Mucosa of stomach (tissue), 1 donor: ENCODE measurements around the gene MACROH2A1.

ENCODE experiments used
- H3K27me3 ChIP-seq: one replicate; pipeline ENCODE4 v1.7.0; 2013; ENCODE audit warnings: mild to moderate bottlenecking, low read length; ENCODE audit not compliant: control insufficient read depth, insufficient read depth
- H3K36me3 ChIP-seq: one replicate; pipeline ENCODE4 v1.7.0; 2013; ENCODE audit warnings: low read length; ENCODE audit not compliant: control insufficient read depth, insufficient read depth
- H3K4me1 ChIP-seq: one replicate; pipeline ENCODE4 v1.7.0; 2013; ENCODE audit warnings: mild to moderate bottlenecking, low read length; ENCODE audit not compliant: control insufficient read depth, insufficient read depth
- H3K4me3 ChIP-seq: one replicate; pipeline ENCODE4 v1.7.0; 2013; ENCODE audit warnings: low read length
- H3K9ac ChIP-seq: one replicate; pipeline ENCODE4 v1.7.0; 2013; ENCODE audit warnings: mild to moderate bottlenecking, low read length, moderate library complexity
- H3K9me3 ChIP-seq: one replicate; pipeline ENCODE4 v1.7.0; 2013; ENCODE audit warnings: mild to moderate bottlenecking, low read length, moderate library complexity; ENCODE audit not compliant: control insufficient read depth
- donor health status: Pancreatic carcinoma.

Gene MACROH2A1

DNA sequence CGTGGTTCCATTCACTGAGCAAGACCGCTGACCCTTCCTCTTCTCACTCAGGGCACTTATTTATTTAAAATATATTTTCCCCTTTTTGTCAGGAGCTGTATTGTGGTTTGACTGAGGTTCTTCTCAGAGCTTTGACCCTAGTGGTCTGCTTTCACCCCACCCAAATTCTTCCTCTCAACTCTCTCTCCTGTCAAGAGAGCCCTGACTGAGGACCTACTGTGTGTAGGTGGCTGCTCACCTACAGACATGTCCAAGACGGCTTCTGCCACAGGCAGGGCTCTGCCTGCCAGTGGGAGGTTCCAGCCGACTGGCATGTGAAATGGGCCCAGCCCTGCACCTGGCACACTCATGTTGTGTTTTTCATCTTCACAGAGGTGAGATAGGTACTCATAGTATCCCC is 42.9 kb upstream of the MACROH2A1 start:
- no peaks in the 10 kb centered on the region for H3K27me3 ChIP-seq

DNA sequence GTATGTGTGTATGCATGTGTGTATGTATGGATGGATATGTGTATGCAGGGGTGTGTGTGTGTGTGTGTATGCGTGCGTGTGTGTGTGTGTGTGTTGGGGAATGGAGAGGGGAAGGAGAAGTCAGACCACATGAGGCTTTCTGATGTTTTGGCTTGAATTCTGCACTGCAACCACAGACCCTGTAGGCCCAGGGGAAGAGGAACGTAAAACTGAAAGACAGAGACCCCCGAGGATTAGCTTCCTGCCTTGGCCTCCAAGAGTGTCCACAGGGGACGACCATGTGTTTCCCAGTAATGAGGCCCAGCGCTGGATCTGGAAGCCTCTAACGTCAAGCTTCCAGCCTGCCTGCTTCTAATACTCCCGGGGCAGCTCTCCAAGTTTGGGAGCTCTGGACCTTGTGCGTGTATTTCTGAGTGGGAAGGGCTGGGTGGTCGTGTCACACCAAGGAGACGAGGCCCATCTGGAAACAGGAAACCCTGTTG is 42.4 kb upstream of the MACROH2A1 start:
- peaks cover 9% of the 10 kb centered on the region for H3K4me1 ChIP-seq
- no peak overlapping the region for H3K9ac ChIP-seq
- no peaks in the 10 kb centered on the region for H3K9me3 ChIP-seq
- no peaks in the 10 kb centered on the region for H3K36me3 ChIP-seq
- no peaks in the 10 kb centered on the region for H3K27me3 ChIP-seq
- no peak overlapping the region for H3K4me3 ChIP-seq

More for the DNA sequence above, 42.9 kb upstream of the MACROH2A1 start:
- peaks cover 9% of the 10 kb centered on the region for H3K4me1 ChIP-seq
- H3K36me3 ChIP-seq: no peaks in the 10 kb centered on the region
- H3K9ac ChIP-seq: no peak overlapping the region
- no peaks in the 10 kb centered on the region for H3K9me3 ChIP-seq
- no peak overlapping the region for H3K4me3 ChIP-seq

DNA sequence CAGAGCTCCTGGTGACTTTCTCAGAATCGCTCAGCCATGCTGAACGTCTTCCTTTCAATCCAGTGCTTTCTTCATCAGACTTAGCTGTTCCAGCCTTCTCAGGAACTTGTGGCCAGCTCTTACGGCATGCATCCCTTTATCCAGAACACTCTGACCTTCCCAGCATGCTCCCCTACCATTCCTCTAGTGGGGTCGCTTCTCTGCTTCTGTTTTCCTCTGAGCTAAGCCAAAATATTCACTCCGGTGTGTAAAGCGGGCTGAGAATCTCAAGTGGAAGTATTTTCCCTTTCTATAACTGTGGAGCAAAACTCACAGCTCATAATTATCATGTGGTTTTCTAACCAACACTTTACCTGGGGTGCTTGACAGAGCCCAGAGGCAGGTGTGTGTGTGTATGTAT is 41.9 kb upstream of the MACROH2A1 start:
- Histone ChIP-seq H3K9me3 (no peaks in the 10 kb centered on the region), H3K9ac (no peak overlapping the region), H3K27me3 (no peaks in the 10 kb centered on the region), H3K4me1 (peaks cover 9% of the 10 kb centered on the region), H3K36me3 (no peaks in the 10 kb centered on the region), H3K4me3 (no peak overlapping the region)

DNA sequence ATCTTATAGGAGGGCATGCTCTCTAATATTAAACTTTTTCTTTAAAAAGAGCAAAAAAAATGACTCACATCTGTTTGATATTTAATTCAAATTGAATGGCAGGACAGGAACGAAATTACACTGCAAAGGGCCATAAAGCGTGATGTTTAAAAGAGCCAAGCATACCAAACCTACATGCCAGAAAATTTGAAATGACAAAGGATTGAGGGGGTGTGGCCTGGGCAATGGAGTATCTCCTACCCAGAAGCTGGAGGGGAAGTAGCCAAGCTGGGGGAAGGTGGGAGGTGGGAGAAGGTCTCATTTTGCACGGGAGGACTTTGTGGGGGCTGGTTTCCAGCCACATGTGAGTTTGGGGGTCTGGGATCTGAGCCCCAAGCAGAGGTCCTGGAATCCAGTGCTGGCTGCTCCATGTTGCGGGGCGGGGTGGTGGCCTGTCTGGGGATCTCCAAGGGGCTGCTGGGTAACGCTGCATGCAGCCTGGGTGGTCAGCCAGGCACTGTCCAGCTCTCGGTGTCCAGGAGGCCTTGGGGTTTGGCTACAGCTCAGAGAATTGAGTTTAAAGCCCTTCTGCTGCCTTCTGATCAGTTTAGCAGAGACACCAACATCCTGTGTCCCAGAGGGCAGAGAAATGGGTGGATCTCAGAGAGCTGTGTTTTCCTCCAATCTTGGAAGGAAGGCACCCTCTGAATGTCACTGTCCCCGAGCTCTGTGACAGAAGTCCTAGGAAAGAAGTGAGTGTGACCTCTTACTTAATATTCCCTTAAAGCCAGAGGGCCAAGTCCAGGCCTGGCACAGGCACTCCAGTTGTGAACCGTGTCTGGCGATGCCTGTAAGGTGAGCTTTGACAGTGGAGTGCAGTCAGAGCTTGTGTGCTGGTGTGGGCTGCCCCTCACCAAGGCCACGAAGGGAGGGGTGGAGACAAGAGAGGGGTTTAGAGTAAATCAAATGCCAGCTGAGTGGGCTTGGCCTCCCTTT is 40.5 kb upstream of the MACROH2A1 start:
- H3K4me1 ChIP-seq: peaks cover 9% of the 10 kb centered on the region
- no peak overlapping the region for H3K4me3 ChIP-seq

DNA sequence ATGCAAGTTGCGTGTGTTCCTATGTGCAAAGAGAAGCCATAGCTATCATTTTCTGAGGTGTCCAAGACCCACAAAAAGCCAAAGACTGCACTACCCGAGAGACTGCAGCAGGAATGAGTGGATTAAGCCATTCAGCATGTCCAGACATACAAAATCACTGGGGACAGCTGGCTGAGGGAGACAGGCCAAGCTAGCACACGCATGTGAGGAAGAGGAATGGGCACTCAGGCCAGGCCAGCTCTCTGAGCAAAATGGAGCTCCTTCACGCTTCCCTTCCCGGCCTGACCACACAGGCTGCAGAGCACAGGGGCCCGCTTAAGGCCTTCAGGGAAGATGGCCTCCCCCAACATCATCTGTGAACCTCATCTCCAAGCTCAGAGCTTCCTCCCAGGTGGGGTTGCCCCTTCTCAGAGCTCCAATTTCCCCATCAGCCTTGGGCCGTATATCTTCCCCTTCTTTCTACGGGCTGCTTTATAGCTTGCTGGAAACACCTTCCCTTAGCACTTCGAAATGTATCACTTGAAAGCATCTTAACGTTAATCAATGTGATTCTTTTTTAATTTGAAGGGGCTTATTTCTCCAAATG is 39.7 kb upstream of the MACROH2A1 start:
- H3K9me3 ChIP-seq: no peaks in the 10 kb centered on the region
- no peak overlapping the region for H3K9ac ChIP-seq
- no peaks in the 10 kb centered on the region for H3K36me3 ChIP-seq
- H3K4me1 ChIP-seq: peaks cover 9% of the 10 kb centered on the region
- H3K27me3 ChIP-seq: no peaks in the 10 kb centered on the region
- H3K4me3 ChIP-seq: no peak overlapping the region

More for the DNA sequence above, 40.5 kb upstream of the MACROH2A1 start:
- H3K9me3 ChIP-seq: no peaks in the 10 kb centered on the region
- no peaks in the 10 kb centered on the region for H3K36me3 ChIP-seq
- H3K9ac ChIP-seq: no peak overlapping the region
- no peaks in the 10 kb centered on the region for H3K27me3 ChIP-seq

DNA sequence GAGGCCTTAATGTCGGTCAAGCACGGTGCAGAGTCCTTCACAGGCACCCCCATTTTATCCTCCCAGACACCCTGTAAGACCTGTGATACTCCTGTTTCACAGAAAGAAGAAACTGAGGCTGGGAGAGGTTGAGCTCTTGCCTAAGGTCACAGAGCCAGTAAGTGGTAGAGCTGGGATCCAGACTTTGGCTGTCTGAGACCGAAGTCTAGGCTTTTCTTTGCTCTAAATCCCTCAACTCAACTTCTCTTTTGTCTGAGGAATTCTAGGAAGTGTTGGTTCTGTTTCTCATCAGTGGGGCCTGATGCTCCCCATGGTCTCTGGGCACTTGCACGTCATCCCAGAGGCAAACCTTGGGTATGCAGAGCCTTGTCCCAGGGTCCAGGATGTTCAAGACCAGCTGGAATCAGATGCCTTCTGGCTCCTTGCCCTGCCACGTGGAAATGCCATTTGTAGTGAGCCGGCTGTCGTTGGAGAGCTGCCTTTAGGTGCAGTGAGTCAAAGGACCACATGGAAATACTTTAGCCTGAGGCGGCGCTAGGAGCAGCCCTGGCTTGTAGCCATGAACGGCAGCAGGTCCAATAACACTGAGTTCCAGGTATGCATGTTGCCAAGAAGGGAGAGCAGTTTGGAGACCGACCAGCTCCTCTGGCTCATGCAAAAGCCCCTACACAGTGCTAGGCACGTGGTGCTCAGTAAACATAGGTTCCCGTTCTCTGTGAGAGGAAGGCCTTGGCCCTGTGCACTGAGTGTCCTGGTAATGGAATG is 38.9 kb upstream of the MACROH2A1 start:
- H3K4me3 ChIP-seq: no peak overlapping the region
- H3K9me3 ChIP-seq: no peaks in the 10 kb centered on the region
- no peak overlapping the region for H3K9ac ChIP-seq
- no peaks in the 10 kb centered on the region for H3K36me3 ChIP-seq
- no peaks in the 10 kb centered on the region for H3K27me3 ChIP-seq
- H3K4me1 ChIP-seq: peaks cover 9% of the 10 kb centered on the region

DNA sequence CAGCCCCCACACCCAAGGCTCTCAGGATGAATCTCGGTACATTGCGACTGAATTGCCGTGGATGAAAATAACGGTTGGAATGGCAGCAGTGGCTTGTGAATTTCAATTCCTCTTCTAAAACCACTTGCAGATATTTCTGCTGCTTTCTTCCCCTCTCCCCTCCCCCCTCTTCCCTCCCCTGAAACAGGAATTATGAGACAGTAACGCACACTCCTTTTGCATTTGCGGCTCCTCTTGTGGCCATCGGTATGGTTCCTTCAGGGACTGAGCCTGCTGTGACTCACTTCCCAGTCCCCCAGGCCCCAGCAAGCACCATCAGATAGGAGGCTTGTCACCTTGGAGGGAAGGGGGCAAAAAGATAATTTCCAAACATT is 38.4 kb upstream of the MACROH2A1 start:
- Histone ChIP-seq H3K4me1 (peaks cover 9% of the 10 kb centered on the region), H3K27me3 (no peaks in the 10 kb centered on the region), H3K9ac (no peak overlapping the region), H3K36me3 (no peaks in the 10 kb centered on the region), H3K9me3 (no peaks in the 10 kb centered on the region), H3K4me3 (no peak overlapping the region)

DNA sequence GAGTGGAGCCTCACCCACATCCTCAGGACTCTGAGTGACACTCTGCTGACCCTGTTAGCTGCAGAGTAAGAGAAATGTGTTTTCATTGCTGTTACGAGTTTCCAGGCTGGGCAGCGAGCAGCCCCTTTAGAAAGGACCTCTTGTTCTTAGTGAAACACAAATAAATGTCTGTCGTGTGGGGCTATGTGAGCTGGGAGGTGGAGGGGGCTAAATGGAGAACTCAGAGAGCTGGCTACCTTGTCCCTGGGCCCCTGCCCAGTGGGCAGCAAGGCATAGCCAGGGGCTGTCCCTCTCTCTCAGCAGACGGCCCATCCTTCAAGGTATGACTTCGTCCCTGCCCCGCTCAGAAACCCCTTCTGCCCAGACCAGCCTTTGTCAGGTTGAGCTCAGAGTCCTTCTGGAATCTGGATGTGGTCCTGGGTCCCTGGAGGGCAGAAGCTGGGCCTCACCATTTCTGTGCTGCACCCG is 38.0 kb upstream of the MACROH2A1 start:
- Histone ChIP-seq H3K36me3 (no peaks in the 10 kb centered on the region), H3K27me3 (no peaks in the 10 kb centered on the region), H3K4me3 (no peak overlapping the region), H3K9me3 (no peaks in the 10 kb centered on the region), H3K4me1 (peaks cover 9% of the 10 kb centered on the region), H3K9ac (no peak overlapping the region)

DNA sequence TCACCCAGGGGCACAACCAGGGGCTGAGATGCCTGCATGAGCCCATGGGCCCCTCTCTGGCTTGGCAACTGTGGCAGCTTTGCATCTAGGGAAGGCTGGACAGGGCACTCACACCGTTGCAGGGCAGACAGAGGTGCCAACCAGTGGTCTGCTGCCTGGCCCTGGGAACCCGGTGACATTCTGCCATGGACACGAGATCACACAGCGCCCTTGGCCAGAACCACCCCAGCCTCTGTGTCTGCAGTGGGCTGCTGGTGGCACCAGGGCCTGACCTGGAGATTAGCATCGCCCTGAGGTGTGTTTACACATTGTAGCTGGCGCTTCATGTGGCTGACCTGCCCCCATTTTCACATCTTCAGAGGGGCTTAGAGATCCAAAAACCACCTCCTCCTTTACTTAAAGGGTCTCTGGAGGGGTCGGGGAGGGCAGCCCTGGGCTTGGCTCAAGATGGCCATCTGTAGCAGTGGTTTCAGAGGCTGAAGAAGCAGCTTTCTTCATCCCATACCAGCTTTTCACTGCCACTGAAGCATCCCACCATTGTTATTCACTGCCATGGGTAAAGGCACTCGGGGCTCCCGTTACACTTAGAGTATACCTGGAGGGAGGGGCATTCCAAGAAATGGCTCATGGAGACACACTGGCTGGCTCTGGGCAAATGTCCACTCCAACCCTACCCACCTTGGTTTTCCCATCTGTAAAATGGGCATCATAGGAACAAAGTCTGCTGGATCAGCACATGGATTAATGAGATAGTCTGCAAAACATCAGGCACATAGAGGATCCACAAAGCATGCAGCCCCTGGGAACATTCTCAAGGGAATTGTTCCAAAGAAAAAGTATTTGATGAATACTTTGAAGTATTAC is 36.7 kb upstream of the MACROH2A1 start:
- H3K4me1 ChIP-seq: peaks cover 9% of the 10 kb centered on the region
- no peaks in the 10 kb centered on the region for H3K36me3 ChIP-seq
- H3K9ac ChIP-seq: no peak overlapping the region
- no peak overlapping the region for H3K4me3 ChIP-seq
- H3K9me3 ChIP-seq: no peaks in the 10 kb centered on the region
- H3K27me3 ChIP-seq: no peaks in the 10 kb centered on the region

DNA sequence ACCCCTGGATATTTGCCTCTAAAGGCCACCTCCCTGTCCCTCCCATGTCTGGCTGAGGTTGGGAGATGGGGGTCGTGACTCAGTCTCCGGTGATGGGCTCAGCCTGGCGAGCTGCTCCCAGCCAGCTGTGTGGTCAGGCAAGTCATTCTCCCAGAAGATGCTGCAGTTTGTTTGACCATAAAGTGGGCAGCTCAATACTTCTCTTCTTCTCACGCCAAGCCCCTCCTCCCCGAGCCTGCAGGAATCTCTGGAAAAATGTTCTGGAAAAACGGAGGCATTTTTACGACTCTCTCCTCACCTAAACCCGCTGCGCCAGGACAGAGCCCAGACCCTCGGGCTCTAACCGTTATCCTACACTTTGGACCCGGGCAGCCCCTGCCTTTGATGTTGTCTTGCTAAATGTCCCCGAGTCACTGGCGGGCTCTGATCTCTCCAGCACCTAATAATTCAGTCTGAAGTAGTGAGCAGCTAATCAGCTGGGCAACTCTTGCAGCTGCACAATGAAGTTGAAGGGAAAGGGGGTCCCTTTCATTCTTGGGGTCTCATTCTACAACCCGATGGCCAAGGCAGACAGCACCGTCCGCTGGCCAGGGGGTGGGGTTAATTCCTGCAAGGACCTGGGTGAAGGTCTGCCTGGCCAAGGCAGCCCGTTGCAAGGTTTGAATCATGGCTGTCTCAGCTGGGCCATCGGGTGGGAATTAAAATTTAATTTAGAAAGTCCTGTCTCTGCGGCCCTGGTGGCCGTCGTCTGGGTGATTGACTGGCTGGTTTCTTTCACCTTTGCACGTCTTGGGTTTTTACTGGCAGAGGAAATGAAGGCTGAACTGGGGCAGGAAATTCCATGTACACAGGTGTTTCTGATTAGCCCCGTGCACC is 35.8 kb upstream of the MACROH2A1 start:
- Histone ChIP-seq H3K4me1 (peaks cover 9% of the 10 kb centered on the region), H3K9me3 (no peaks in the 10 kb centered on the region), H3K4me3 (no peak overlapping the region), H3K27me3 (no peaks in the 10 kb centered on the region), H3K9ac (no peak overlapping the region), H3K36me3 (no peaks in the 10 kb centered on the region)
